Stimulated activated CD8-positive, alpha-beta memory T cell treated with anti-CD3 and anti-CD28 coated beads, Interleukin-2, amount 100 ng/mL, for 1 hour (primary cell): ENCODE measurements around the gene TPX2.
A peak's percentile ranks its signal among the peaks of the same experiment; 100 is the strongest.

Experiments used
- DNase-seq, 2 donors: peaks; one replicate each; pipeline ENCODE4 v3.0.0-alpha.2; 2020; ENCODE audit warnings: low read depth in 2 of 2

Gene TPX2

GRCh38 chr20:31833130-31833930, 94.2 kb downstream of the TPX2 start:
- peak; percentile 28 to 40 for DNase-seq

DNA sequence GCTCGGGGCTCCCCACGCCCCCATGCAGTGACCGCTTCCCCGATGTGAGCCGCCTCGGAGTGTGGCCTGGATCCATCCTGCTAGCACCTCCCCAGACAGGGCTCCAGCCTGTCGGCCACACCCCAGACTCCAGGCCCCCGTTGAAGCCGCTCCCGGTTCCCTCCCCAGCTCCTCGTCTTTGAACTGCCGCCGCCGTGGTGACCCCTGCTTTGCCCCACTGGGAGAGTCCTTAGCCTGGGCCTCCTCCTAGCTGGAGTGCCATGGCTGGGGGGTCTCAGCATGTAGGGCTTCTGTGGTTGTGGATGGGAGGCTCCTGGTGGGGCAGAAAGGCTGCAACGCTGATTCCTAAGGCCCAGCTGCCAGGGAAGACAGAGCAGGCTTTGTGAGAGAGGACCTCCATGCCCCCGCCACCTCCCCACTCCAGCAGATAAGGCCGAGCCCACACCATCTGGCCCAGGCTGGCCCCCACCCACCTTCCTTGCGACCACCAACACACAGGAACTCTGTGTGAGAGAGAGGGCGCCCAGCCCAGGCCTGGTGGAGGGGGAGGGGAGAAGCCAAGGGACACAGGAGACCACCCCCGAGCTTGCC, 94.9 kb downstream of the TPX2 start:
- no peak for DNase-seq

DNA sequence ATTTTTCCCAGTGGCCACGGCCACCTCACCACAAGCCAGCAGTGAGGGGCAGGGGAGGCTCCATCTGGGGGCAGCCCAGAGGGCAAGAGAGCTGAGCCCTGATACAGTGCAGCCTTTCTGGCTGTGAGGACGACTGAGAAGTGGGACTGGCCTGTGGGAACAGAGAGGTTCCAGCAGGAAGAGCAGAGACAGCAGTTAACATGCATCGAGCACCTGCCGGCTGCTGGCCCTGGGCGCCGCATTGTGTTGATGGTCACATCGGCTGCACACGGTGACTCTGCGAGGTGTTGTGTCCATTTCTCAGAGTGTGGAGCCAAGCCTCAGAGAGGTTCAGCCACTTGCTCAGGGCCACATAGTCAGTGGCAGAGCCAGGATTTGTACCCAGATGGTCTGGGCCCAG, 96.5 kb downstream of the TPX2 start:
- no peak for DNase-seq

GRCh38 chr20:31835977-31836852, 97.1 kb downstream of the TPX2 start:
- DNase-seq: peak in 1 of 2 donors; percentile 13

DNA sequence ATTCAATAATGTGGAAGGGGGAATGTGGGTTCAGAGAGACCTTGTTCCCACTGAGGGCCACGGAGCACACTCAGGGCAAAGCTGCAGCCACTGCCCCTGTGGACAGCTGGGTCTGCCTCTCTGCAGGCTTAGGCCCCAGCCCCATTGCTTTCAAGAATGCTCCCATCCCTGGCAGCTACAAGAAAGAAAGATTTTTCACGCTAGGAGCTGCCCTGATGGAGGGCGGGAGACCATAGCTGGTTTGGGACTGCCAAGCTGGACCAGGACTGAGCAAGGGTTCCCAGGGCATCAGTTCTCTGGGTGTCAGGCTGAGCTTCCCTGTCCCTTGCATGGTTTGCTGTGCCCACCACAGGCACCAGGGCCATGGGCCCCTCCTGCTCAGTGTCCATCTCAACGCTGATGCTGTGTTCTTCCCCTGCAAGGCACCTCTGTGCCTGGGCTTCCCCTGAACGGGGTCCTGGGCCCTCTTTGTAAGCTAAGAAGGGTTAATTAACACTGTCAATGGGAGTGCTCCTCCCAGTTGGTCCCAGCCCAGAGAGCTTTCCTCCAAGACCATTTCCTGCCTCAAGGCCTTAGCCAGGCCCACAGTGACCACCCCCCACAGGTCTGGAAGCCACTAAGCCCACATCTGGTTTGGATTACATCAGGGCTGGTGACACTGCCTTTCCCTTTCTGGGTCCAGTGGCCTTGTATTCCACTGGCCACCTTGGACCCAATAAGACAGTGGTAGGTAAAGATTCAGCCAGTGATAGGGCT, 97.9 kb downstream of the TPX2 start:
- no peak for DNase-seq

DNA sequence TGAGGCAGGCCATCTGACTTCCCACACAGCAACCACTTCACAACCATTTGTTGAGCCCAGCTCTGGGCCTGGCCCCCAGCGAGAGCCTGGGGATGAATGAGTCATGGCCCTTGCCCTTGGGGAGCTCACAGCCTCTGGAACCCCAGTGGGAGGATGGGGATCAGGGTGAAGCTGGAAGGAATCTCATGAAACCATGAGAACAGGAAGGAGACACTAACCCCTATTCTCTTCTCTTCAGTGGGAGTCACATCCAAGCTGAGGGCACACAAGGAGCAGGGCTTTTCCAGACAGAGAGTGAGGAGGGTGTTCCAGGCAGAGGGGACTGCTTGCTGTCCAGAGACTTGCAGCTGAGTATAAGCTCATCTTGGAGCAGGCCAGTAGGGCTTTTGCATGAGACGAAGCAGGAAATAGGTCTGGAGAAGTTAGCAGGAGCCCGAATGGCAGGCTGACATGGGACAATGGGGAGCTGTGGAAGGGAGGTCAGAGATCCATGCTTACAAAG, 98.9 kb downstream of the TPX2 start:
- DNase-seq: no peak

DNA sequence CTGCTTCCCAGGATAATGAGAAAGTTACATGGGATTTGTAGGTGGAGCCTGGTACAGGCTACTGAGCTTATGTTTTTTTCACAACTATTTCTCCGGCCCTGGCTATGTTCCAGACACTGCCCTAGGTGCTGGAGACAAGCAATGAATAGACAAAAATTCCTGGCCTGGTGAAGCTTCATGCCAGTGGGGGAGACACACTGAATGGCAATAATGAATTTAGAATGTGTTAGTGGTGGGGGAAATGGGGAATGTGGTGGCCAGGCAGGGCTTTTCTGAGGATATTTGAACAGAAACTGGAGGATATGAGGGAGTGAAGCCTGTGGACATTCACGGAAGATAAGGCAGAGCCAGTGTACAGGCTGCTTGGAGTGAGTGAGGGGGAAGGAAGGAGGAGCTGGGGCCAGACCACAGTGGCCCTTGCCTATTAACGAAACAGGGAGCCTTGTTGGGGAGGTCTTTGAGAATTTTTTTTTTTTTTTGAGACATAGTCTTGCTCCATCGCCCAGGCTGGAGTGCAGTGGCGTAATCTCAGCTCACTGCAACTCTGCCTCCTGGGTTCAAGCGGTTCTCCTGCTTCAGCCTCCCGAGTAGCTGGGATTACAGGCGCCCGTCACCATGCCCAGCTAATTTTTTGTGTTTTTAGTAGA, 99.7 kb downstream of the TPX2 start:
- DNase-seq: no peak

GRCh38 chr20:31839782-31840487, 100.8 kb downstream of the TPX2 start:
- no peak for DNase-seq

- no peak for DNase-seq
These were observed 102.1 kb downstream of the TPX2 start for GRCh38 chr20:31840906-31841816.

DNA sequence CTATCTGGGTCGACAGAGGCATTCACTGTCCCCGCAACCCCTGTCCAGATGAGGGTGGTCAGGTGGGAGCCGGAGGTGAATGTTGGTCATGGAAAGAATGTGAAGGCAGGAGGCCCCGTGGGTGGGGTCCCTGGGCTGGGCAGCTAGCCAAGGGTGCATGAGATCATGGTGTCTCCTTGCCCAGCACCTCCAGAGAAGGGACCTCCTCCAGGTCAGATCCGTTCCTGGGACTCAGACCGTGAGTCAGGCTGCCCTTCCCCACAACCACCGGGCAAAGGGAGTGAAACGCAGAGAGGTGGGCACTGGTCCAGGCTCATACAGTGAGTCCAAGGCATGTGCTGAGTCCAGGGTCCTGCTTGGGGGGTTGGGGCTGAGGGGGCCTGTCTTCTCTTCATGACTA, 102.8 kb downstream of the TPX2 start:
- DNase-seq: no peak

DNA sequence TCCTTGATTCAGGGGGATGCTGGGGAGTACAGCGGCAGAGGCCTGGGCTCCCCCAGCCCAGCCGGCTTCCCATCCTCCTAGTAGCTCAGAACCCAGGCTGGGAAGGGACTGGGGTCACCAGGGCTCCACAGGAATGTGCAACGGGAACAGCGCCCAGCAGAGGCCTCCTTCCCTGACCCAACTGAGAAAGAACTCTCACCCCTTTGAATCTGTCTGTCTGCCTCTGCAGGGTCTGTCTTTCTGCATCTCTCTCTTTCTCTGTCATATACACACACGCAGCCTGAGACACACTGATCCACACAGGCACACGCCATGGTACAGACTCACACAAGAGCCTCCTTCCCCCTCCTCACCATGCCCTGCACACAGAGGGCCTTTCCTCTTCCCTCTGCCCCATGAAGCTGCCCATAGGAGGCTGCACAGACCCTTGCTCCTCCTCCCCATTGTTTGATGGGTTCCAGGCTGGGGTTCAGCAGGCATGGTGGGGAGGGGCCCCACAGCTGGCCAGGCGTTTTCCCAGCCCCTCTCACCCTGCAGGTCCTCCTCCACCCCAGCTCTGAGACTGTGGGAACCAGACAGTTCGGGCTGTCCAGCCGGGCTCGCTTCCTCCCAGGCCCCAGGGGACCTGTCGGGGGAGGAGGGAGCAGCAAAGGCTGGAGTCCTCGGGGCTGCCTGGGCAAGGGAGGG, 103.5 kb downstream of the TPX2 start:
- DNase-seq: no peak

- DNase-seq: no peak
These were observed 104.2 kb downstream of the TPX2 start for GRCh38 chr20:31843288-31843687.

- no peak for DNase-seq
These were observed 104.8 kb downstream of the TPX2 start for GRCh38 chr20:31843881-31844280.

GRCh38 chr20:31844737-31845299, 105.7 kb downstream of the TPX2 start:
- no peak for DNase-seq

DNA sequence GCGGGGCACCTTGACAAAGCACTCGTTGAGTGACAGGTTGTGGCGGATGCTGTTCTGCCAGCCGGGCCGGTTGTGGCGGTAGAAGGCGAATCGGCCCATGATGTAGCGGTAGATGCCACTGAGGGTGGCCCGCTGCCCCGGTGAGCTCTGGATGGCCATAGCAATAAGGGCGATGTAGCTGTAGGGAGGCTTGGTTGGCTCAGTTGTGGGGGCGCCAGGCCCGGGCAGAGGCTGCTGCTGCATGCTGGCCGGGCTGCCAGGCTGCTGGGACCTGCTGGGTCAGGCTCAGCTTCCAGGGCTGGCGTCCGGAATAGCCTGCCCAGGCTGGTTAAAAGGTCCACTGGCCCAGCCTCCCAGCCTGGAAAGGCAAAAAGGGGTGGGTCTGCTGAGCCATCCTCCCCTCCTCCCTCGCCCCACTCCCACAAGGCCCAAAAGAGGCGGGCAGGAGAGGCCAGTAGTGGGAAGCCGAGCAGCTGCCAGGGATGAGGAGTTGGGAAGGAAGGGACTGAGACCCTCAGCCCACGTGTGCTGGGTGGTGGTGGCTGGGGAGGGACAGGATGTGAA, 106.3 kb downstream of the TPX2 start, which contains the start of gene FOXS1:
TSS of gene FOXS1 (minus strand) at position 305 of the 564 bp plus-strand sequence. CDS start at position 243, 62 bp downstream.
- DNase-seq: no peak

- no peak for DNase-seq
These were observed 107.7 kb downstream of the TPX2 start for GRCh38 chr20:31846793-31847138.

DNA sequence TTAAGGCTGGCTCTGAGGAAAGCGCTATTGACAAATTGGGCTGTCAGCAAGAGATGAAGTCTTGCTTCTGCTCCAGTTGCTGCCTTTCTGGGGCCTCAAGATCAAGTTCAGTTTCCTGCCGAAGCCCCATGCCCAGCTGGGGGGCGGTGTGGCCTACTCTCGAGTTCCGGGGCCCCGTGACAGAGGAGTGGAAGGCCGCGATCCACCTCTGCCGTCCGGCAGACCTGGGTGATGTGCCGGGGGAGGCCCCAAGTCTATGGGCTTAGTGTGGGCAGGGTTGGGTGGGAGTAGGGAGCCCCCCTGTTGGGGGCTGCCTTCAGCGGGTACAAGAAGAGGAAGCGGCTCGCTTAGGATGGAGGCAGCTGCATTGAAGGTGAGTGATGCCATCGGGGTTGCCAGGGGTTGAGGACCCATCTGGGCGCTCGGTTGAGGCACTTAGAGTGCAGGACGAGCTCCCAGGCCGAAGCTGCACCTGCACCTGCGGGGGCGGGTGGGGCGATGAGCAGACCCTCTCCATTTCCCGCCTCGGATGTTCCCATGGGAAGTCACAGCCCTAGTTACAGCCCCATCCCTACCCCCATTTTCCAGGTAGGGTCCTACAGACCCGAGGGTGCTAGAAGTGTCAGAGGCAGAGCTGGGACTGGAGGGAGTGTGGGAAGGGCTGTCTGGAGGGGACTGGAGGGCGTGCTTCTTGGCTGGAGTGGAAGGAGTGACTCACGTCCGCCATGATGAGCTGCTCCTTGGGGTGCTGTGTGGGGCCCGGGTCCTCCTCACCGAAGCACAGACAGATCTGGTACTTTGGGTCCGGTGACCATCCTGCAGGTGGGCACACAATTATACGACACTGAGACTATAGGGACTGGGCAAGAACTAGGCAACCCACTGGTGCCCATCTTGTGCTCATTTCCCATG, 109.3 kb downstream of the TPX2 start:
- no peak for DNase-seq
